GM18526 (cell line): ENCODE data around the gene ZNF534.

Experiments used
- POLR2A ChIP-seq: IDR thresholded peaks from 3 replicates; pipeline ENCODE4 v1.6.1; 2011; ENCODE audit not compliant: insufficient read length; ENCODE audit errors: extremely low read depth

Gene ZNF534

DNA sequence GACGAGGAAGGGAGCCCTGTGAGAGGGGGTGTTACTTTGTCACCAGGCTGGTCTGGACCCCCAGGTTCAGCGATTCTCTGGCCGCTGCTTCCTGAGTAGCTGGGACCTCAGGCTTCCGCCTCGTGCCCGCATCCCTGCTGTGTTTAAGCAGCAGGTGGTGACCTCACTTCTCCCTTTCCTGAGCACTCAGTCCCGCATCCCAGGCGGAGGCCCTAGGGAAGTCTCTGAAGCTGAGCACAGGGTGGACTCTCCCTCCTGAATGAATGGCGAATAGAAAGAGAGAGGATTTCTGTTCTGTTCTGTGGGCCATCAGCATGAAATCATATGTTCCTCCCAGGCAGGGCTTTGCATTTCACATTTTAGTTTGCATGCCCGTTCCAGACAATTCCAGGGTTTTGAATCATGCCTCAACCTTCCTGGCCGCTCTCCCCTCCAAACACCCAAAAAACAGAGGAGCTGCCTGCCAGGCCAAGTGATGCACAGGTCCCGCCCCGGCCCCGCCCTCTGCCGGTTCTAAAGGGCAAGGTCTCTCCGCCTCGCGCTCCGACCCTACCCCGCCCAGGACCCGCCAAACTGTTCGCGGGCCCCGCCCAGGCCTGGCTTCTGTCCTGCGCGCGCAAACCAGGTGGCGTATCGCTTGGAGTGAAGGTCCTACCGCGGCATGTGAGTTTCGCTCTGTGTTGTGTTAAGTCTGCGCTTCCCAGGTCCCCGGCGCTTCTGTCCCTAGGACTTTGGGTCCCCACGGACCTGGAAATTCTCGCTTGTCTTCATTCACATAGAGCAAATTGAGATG, 63.4 kb downstream of the ZNF534 start:
- TF ChIP-seq POLR2A = no peak

DNA sequence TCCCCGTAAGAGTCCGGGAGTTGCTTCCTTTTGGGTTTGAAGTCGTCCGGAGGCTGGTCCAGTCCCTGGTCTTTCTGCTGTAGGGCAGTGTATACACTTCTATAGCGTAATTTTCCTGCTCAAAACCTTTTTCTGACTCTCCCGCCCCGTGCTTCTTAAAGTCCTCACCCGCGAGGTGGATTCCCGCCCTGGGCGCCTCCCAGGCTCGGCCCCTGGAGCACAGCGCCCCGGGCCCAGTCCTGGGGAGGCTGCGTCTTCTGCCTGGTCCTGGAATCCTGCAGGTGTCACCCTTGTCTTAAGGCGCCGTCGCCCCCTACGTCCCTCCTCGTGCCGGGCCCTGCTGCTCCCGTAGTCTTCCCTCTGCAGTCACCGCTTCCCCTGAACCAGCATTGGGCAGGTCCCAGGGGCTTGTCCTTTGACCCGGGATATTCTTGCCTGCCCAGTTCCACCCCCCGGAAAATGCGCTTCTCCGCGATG, 64.1 kb downstream of the ZNF534 start:
- no peak for TF ChIP-seq POLR2A

- TF ChIP-seq POLR2A = no peak
Measured at GRCh38 chr19:52494518-52494917, 65.6 kb downstream of the ZNF534 start.

DNA sequence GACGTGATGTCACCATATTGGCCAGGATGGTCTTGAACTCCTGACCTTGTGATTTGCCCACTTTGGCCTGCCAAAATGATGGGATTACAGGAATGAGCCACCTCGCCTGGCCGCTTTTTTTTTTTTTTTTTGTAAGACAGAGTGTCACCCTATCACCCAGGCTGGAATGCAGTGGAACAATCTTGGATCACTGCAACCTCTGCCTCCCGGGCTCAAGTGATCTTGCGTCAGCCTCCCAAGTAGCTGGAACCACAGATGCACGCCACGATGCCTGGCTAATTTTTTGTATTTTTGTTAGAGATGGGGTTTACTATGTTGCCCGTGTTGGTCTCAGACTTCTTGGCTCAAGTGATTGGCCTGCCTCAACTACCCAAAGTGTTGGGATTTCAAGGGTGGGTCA, 69.6 kb downstream of the ZNF534 start:
- no peak for TF ChIP-seq POLR2A
